ENCODE results near the gene ST3GAL3.

The ST3GAL3 gene

GRCh38 chr1:43806183-43806582, 98.8 kb downstream of the ST3GAL3 start:
- no peak for DNase-seq (ENCODE audit: extremely low read depth, insufficient read length)
- no peak for TF ChIP-seq CTCF (IDR thresholded peaks at IDR 0.05; ENCODE audit: insufficient read depth, low read length, poor library complexity, severe bottlenecking)
- Histone ChIP-seq H3K4me3 (replicated peaks; ENCODE audit: low read depth, low read length) (no peak overlapping the region), H3K27me3 (replicated peaks; ENCODE audit: control insufficient read depth, insufficient read depth, low read length) (no peaks in the 10 kb centered on the region), H3K36me3 (ENCODE audit: control insufficient read depth, insufficient read depth, low read length) (peaks cover under 1% of the 10 kb centered on the region)

GRCh38 chr1:43809097-43809673, 101.8 kb downstream of the ST3GAL3 start:
- Histone ChIP-seq H3K27me3 (replicated peaks; ENCODE audit: control insufficient read depth, insufficient read depth, low read length) (no peaks in the 10 kb centered on the region), H3K4me3 (replicated peaks; ENCODE audit: low read depth, low read length) (no peak overlapping the region), H3K36me3 (ENCODE audit: control insufficient read depth, insufficient read depth, low read length) (no peaks in the 10 kb centered on the region; the same call in none of the 2 replicates)
- DNase-seq (ENCODE audit: extremely low read depth, insufficient read length), result no peak
- TF ChIP-seq CTCF (IDR thresholded peaks at IDR 0.05; ENCODE audit: insufficient read depth, low read length, poor library complexity, severe bottlenecking), result no peak

- no peak for TF ChIP-seq CTCF (IDR thresholded peaks at IDR 0.05; ENCODE audit: insufficient read depth, low read length, poor library complexity, severe bottlenecking)
- DNase-seq (ENCODE audit: extremely low read depth, insufficient read length), result no peak
- Histone ChIP-seq H3K4me3 (replicated peaks; ENCODE audit: low read depth, low read length) (no peak overlapping the region), H3K36me3 (ENCODE audit: control insufficient read depth, insufficient read depth, low read length) (peaks cover 2% of the 10 kb centered on the region), H3K27me3 (replicated peaks; ENCODE audit: control insufficient read depth, insufficient read depth, low read length) (no peaks in the 10 kb centered on the region)
Measured at GRCh38 chr1:43812579-43812978, 105.2 kb downstream of the ST3GAL3 start.

- no peak for TF ChIP-seq CTCF (IDR thresholded peaks at IDR 0.05; ENCODE audit: insufficient read depth, low read length, poor library complexity, severe bottlenecking)
- no peaks in the 10 kb centered on the region for H3K27me3 ChIP-seq (replicated peaks; ENCODE audit: control insufficient read depth, insufficient read depth, low read length)
- H3K36me3 ChIP-seq (ENCODE audit: control insufficient read depth, insufficient read depth, low read length), result peaks cover 2% of the 10 kb centered on the region
- DNase-seq (ENCODE audit: extremely low read depth, insufficient read length), result no peak
- no peak overlapping the region for H3K4me3 ChIP-seq (replicated peaks; ENCODE audit: low read depth, low read length)
Measured at GRCh38 chr1:43814401-43814800, 107.1 kb downstream of the ST3GAL3 start.

- no peaks in the 10 kb centered on the region for H3K27me3 ChIP-seq (replicated peaks; ENCODE audit: control insufficient read depth, insufficient read depth, low read length)
- H3K36me3 ChIP-seq (ENCODE audit: control insufficient read depth, insufficient read depth, low read length), result peaks cover 4% of the 10 kb centered on the region
- H3K4me3 ChIP-seq (replicated peaks; ENCODE audit: low read depth, low read length), result no peak overlapping the region
- no peak for DNase-seq (ENCODE audit: extremely low read depth, insufficient read length)
- TF ChIP-seq CTCF (IDR thresholded peaks at IDR 0.05; ENCODE audit: insufficient read depth, low read length, poor library complexity, severe bottlenecking), result no peak
Measured at GRCh38 chr1:43817304-43817939, 110.1 kb downstream of the ST3GAL3 start.

Measured in GM06990 (cell line).